ENCODE data around the gene SBDS.
"Not testable (repeated sequence)": the region's sequence is repeated elsewhere in the genome, so short reads cannot be mapped to it uniquely, and the experiment has no call there.

SBDS gene

GRCh38 chr7:66994691-66995049, 716 bp downstream of the SBDS start:
- peak; percentile 66 for DNase-seq (ENCODE audit: low read depth)
- peak overlapping the region; percentile 79 for H3K4me3 ChIP-seq (ENCODE audit: low read depth, low read length)
- TF ChIP-seq CTCF (IDR thresholded peaks at IDR 0.05; ENCODE audit: insufficient read depth, low read depth, low read length, missing control alignments), result peak; percentile 25

- peak overlapping the region; percentile 79 for H3K4me3 ChIP-seq (ENCODE audit: low read depth, low read length)
- DNase-seq (ENCODE audit: low read depth), result not testable (repeated sequence)
These were observed 1.3 kb downstream of the SBDS start for GRCh38 chr7:66994051-66994450.

- H3K4me3 ChIP-seq (ENCODE audit: low read depth, low read length); DNase-seq (ENCODE audit: low read depth): not testable (repeated sequence)
These were observed 5.8 kb downstream of the SBDS start for GRCh38 chr7:66989552-66989951.

GRCh38 chr7:66980336-66980735, 15.1 kb downstream of the SBDS start:
- DNase-seq (ENCODE audit: low read depth); H3K4me3 ChIP-seq (ENCODE audit: low read depth, low read length): not testable (repeated sequence)

- DNase-seq (ENCODE audit: low read depth); H3K4me3 ChIP-seq (ENCODE audit: low read depth, low read length): not testable (repeated sequence)
These were observed 16.4 kb downstream of the SBDS start for GRCh38 chr7:66979013-66979412.

- not testable (repeated sequence) for H3K4me3 ChIP-seq (ENCODE audit: low read depth, low read length); DNase-seq (ENCODE audit: low read depth)
These were observed 17.1 kb downstream of the SBDS start for GRCh38 chr7:66978312-66978711.

- peak; percentile 14 for DNase-seq (ENCODE audit: low read depth)
- no peak for TF ChIP-seq CTCF (IDR thresholded peaks at IDR 0.05; ENCODE audit: insufficient read depth, low read depth, low read length, missing control alignments)
- no peak overlapping the region for H3K4me3 ChIP-seq (ENCODE audit: low read depth, low read length)
These were observed 20.3 kb downstream of the SBDS start for GRCh38 chr7:66974986-66975590.

GRCh38 chr7:66970310-66970709, 25.1 kb downstream of the SBDS start:
- no peak overlapping the region for H3K4me3 ChIP-seq (ENCODE audit: low read depth, low read length)
- DNase-seq (ENCODE audit: low read depth), result no peak
- no peak for TF ChIP-seq CTCF (IDR thresholded peaks at IDR 0.05; ENCODE audit: insufficient read depth, low read depth, low read length, missing control alignments)

GRCh38 chr7:66969001-66969400, 26.4 kb downstream of the SBDS start:
- not testable (repeated sequence) for H3K4me3 ChIP-seq (ENCODE audit: low read depth, low read length); DNase-seq (ENCODE audit: low read depth)

GRCh38 chr7:66967029-66967428, 28.4 kb downstream of the SBDS start:
- no peak overlapping the region for H3K4me3 ChIP-seq (ENCODE audit: low read depth, low read length)
- DNase-seq (ENCODE audit: low read depth), result no peak
- TF ChIP-seq CTCF (IDR thresholded peaks at IDR 0.05; ENCODE audit: insufficient read depth, low read depth, low read length, missing control alignments), result no peak

All from GM12865 (cell line).